Trophoblast cell (in vitro differentiated cells and primary cell): Measurements from ENCODE around the gene DPEP2NB.

Experiments
- DNase-seq, 2 donors: peaks; one replicate each; pipeline ENCODE4 v3.0.0-alpha.2; 2016
- H2AFZ ChIP-seq: 2 replicates; pipeline ENCODE4 v1.6.1; 2013; ENCODE audit warnings: low read length, moderate library complexity, mild to moderate bottlenecking; ENCODE audit not compliant: insufficient read depth, poor library complexity
- H2AK5ac ChIP-seq: 2 replicates; pipeline ENCODE4 v1.6.1; 2013; ENCODE audit warnings: mild to moderate bottlenecking, low read length
- H2BK120ac ChIP-seq: 2 replicates; pipeline ENCODE4 v1.6.1; 2013; ENCODE audit warnings: low read length, mild to moderate bottlenecking, moderate library complexity; ENCODE audit not compliant: insufficient read depth, poor library complexity
- H2BK12ac ChIP-seq: 2 replicates; pipeline ENCODE4 v1.6.1; 2013; ENCODE audit warnings: mild to moderate bottlenecking, low read length, moderate library complexity
- H2BK5ac ChIP-seq: 2 replicates; pipeline ENCODE4 v1.6.1; 2013; ENCODE audit warnings: low read length, low read depth, moderate library complexity, mild to moderate bottlenecking; ENCODE audit not compliant: poor library complexity
- H3K14ac ChIP-seq: 2 replicates; pipeline ENCODE4 v1.6.1; 2013; ENCODE audit warnings: mild to moderate bottlenecking, low read length
- H3K18ac ChIP-seq: 2 replicates; pipeline ENCODE4 v1.6.1; 2013; ENCODE audit warnings: mild to moderate bottlenecking, low read length
- H3K23ac ChIP-seq: 2 replicates; pipeline ENCODE4 v1.6.1; 2013; ENCODE audit warnings: low read length
- H3K27ac ChIP-seq: 2 replicates; pipeline ENCODE4 v1.5.1; 2013; ENCODE audit warnings: low read depth, mild to moderate bottlenecking, inconsistent platforms, low read length, moderate library complexity
- H3K27me3 ChIP-seq: 2 replicates; pipeline ENCODE4 v1.6.1; 2013; ENCODE audit warnings: inconsistent platforms, mild to moderate bottlenecking, low read length, moderate library complexity; ENCODE audit not compliant: insufficient read depth
- H3K36me3 ChIP-seq, 2 experiments: 1 replicate in 1 of 2; 2 replicates in 1 of 2; pipeline ENCODE4 v1.6.1; 2013; ENCODE audit warnings: low read length in 2 of 2, mild to moderate bottlenecking in 2 of 2, moderate library complexity in 1 of 2; ENCODE audit not compliant: insufficient read depth in 2 of 2, control insufficient read depth in 1 of 2
- H3K4ac ChIP-seq: 2 replicates; pipeline ENCODE4 v1.6.1; 2013; ENCODE audit warnings: low read depth, mild to moderate bottlenecking, low read length, moderate library complexity
- H3K4me1 ChIP-seq, 2 experiments: 1 replicate in 1 of 2; 2 replicates in 1 of 2; pipeline ENCODE4 v1.6.1; 2013; ENCODE audit warnings: low read length in 2 of 2, mild to moderate bottlenecking in 2 of 2, moderate library complexity in 1 of 2; ENCODE audit not compliant: insufficient read depth in 2 of 2, control insufficient read depth in 1 of 2
- H3K4me2 ChIP-seq: 2 replicates; pipeline ENCODE4 v1.6.1; 2013; ENCODE audit warnings: inconsistent platforms, mild to moderate bottlenecking, low read length, moderate library complexity
- H3K4me3 ChIP-seq: 2 replicates; pipeline ENCODE4 v1.5.1; 2013; ENCODE audit warnings: mild to moderate bottlenecking, low read depth, low read length, inconsistent platforms
- H3K79me1 ChIP-seq: one replicate; pipeline ENCODE4 v1.6.1; 2013; ENCODE audit warnings: low read length
- H3K79me2 ChIP-seq: 2 replicates; pipeline ENCODE4 v1.6.1; 2013; ENCODE audit warnings: low read length, mild to moderate bottlenecking; ENCODE audit not compliant: control insufficient read depth, insufficient read depth, poor library complexity
- H3K9ac ChIP-seq: 2 replicates; pipeline ENCODE4 v1.6.1; 2013; ENCODE audit warnings: mild to moderate bottlenecking, low read length
- H3K9me3 ChIP-seq: 2 replicates; pipeline ENCODE4 v1.6.1; 2013; ENCODE audit warnings: low read depth, mild to moderate bottlenecking, control low read depth, inconsistent platforms, low read length; ENCODE audit not compliant: insufficient read depth
- H4K12ac ChIP-seq: 2 replicates; pipeline ENCODE4 v1.6.1; 2013; ENCODE audit warnings: low read depth, mild to moderate bottlenecking, low read length, moderate library complexity
- H4K8ac ChIP-seq: 2 replicates; pipeline ENCODE4 v1.6.1; 2013; ENCODE audit warnings: low read depth, mild to moderate bottlenecking, low read length, moderate library complexity
- H4K91ac ChIP-seq: one replicate; pipeline ENCODE4 v1.6.1; 2013; ENCODE audit warnings: low read depth, mild to moderate bottlenecking, low read length, moderate library complexity
- WGBS: extraction: QIAGEN DNeasy Blood & Tissue Kit; methylation state at CpG from one replicate; pipeline ENCODE4 v1.1.7; 2013; ENCODE audit warnings: missing lambda C conversion rate; ENCODE audit not compliant: insufficient read length, insufficient coverage; ENCODE audit errors: extremely low coverage; 5-methylcytosine and 5-hydroxymethylcytosine counted together

Gene DPEP2NB

GRCh38 chr16:68028996-68029395, 13.3 kb upstream of the DPEP2NB start:
- Histone ChIP-seq H2AK5ac (no peak overlapping the region), H2BK5ac (no peak overlapping the region), H2BK12ac (no peak overlapping the region), H2BK120ac (no peak overlapping the region), H3K27ac (no peak overlapping the region), H3K79me2 (no peaks in the 10 kb centered on the region), H3K23ac (no peak overlapping the region), H3K4ac (no peak overlapping the region), H3K4me1 (no peaks in the 10 kb centered on the region), H3K9ac (no peak overlapping the region), H3K79me1 (no peaks in the 10 kb centered on the region), H4K12ac (no peak overlapping the region), H4K91ac (no peak overlapping the region), H3K4me2 (no peak overlapping the region), H3K27me3 (no peaks in the 10 kb centered on the region), H3K18ac (no peak overlapping the region), H2AFZ (no peak overlapping the region), H3K14ac (no peak overlapping the region), H3K9me3 (no peaks in the 10 kb centered on the region), H3K36me3 (peaks cover 0 to 3% of the 10 kb centered on the region in 2 experiments), H4K8ac (no peak overlapping the region), H3K4me3 (no peak overlapping the region)
- WGBS: no CpG with 5 or more reads among the region's 3 CpGs
- DNase-seq: no peak

- no CpG with 5 or more reads among the region's 84 CpGs for WGBS
- Histone ChIP-seq H4K12ac (peak within 1 kb of the TSS; percentile 98), H3K79me1 (peaks cover 11% of the 10 kb centered on the region), H3K79me2 (peaks cover 10% of the 10 kb centered on the region), H3K9ac (peak within 1 kb of the TSS; percentile 96), H3K27ac (peak within 1 kb of the TSS; percentile 33), H3K4ac (peak within 1 kb of the TSS; percentile 90), H3K14ac (peak within 1 kb of the TSS; percentile 94), H2AFZ (peak within 1 kb of the TSS; percentile 99), H3K18ac (peak within 1 kb of the TSS; percentile 93), H3K27me3 (no peaks in the 10 kb centered on the region), H2BK12ac (no peak within 1 kb of the TSS), H3K4me3 (peak within 1 kb of the TSS; percentile 97), H3K9me3 (no peaks in the 10 kb centered on the region), H4K8ac (peak within 1 kb of the TSS; percentile 99), H3K4me2 (peak within 1 kb of the TSS; percentile 97), H3K36me3 (peaks cover 3 to 7% of the 10 kb centered on the region in 2 experiments), H2AK5ac (peak within 1 kb of the TSS; percentile 75), H4K91ac (peak within 1 kb of the TSS; percentile 86), H2BK120ac (peak within 1 kb of the TSS; percentile 79), H3K4me1 (peaks cover 9 to 10% of the 10 kb centered on the region in 2 experiments), H3K23ac (no peak within 1 kb of the TSS), H2BK5ac (peak within 1 kb of the TSS; percentile 71)
- DNase-seq: peak; percentile 91 to 97
These were observed 7.2 kb upstream of the DPEP2NB start, which contains the start of the genes DDX28 and DUS2 for GRCh38 chr16:68022728-68023537. TSS of gene DDX28 (minus strand) at chr16:68023232. CDS start at chr16:68023202, 30 bp downstream. TSS of gene DUS2 (plus strand) at chr16:68023284. CDS start at chr16:68038024, 14,740 bp downstream.

GRCh38 chr16:68022278-68022727, 6.6 kb upstream of the DPEP2NB start:
- WGBS: no CpG with 5 or more reads among the region's 19 CpGs
- Histone ChIP-seq H3K9me3 (no peaks in the 10 kb centered on the region), H2AFZ (peak overlapping the region; percentile 99)

DNA sequence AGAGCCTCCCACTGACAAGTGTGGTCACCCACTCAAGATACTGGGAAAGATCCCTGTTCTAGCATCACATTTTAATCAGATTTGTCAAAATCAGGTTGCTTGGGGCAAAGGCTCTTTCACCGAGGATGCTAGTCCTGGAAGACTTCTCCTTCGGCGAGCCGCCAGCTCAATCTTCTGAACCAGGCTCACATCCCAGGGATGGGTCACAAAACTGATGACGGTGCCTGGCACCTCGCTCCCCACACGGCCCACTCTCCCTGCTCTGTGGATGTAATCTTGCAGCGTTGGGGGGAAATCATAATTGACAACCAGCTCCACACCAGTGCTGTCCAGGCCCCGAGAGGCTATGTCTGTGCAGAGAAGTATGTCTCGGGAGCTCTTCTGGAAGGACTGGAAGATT, 5.8 kb upstream of the DPEP2NB start:
- no CpG with 5 or more reads among the region's 10 CpGs for WGBS
- Histone ChIP-seq H3K14ac (no peak overlapping the region), H3K4me1 (peaks cover 9 to 10% of the 10 kb centered on the region in 2 experiments), H4K8ac (peak overlapping the region; percentile 7), H3K27ac (no peak overlapping the region), H2AFZ (no peak overlapping the region), H3K4me3 (no peak overlapping the region), H3K4ac (no peak overlapping the region), H2BK12ac (no peak overlapping the region), H3K9me3 (no peaks in the 10 kb centered on the region), H2BK120ac (no peak overlapping the region), H2BK5ac (no peak overlapping the region), H3K79me1 (peaks cover 11% of the 10 kb centered on the region), H3K9ac (no peak overlapping the region), H3K27me3 (no peaks in the 10 kb centered on the region), H3K18ac (peak overlapping the region; percentile 40), H4K12ac (no peak overlapping the region), H3K4me2 (peak overlapping the region; percentile 97), H4K91ac (no peak overlapping the region), H3K23ac (no peak overlapping the region), H3K79me2 (peaks cover 10% of the 10 kb centered on the region), H3K36me3 (peaks cover 3 to 7% of the 10 kb centered on the region in 2 experiments), H2AK5ac (no peak overlapping the region)
- DNase-seq: no peak

More at GRCh38 chr16:68022278-68022727, 6.6 kb upstream of the DPEP2NB start:
- Histone ChIP-seq H3K4me2 (peak overlapping the region; percentile 97), H3K18ac (peak overlapping the region; percentile 91), H3K9ac (peak overlapping the region; percentile 94), H3K4ac (peak overlapping the region; percentile 71), H4K91ac (peak overlapping the region; percentile 86), H3K79me1 (peaks cover 11% of the 10 kb centered on the region), H2BK5ac (peak overlapping the region; percentile 50), H2BK120ac (peak overlapping the region; percentile 79), H2AK5ac (peak overlapping the region; percentile 75), H4K8ac (peak overlapping the region; percentile 99), H3K36me3 (peaks cover 3 to 7% of the 10 kb centered on the region in 2 experiments), H3K14ac (peak overlapping the region; percentile 94), H3K4me1 (peaks cover 9 to 10% of the 10 kb centered on the region in 2 experiments), H2BK12ac (no peak overlapping the region), H3K4me3 (peak overlapping the region; percentile 97), H4K12ac (peak overlapping the region; percentile 85), H3K79me2 (peaks cover 10% of the 10 kb centered on the region), H3K23ac (no peak overlapping the region), H3K27ac (peak overlapping the region; percentile 33), H3K27me3 (no peaks in the 10 kb centered on the region)
- DNase-seq: no peak
